GM19372 (cell line): ENCODE results near the gene CLTCL1.

Experiments
- ATAC-seq: cut with Tn5 transposase; IDR thresholded peaks from one replicate; pipeline ENCODE4 v1.9.1; 2021; ENCODE audit warnings: mild to moderate bottlenecking, low read depth, moderate library complexity; ENCODE audit not compliant: unreplicated experiment

The CLTCL1 gene

DNA sequence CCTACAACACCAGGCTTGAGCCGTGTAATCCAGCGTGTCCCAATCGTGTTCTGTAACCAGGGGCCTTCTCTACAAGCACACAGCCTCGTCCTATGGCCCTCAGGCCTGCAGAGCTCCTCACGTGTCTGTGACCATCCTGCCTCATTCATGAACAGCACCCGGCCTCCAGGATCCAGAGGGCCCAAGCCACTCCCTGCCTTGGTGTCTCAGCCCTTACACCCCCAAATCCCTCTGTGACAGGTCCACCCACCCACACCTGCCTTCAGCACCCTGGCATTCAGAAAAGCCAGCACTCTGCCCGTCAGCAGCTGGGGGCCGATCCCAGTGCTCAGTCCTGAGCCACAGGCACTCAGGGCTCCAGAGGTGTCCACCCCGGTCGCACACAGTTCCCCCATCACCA is 154.6 kb downstream of the CLTCL1 start:
- no peak for ATAC-seq

DNA sequence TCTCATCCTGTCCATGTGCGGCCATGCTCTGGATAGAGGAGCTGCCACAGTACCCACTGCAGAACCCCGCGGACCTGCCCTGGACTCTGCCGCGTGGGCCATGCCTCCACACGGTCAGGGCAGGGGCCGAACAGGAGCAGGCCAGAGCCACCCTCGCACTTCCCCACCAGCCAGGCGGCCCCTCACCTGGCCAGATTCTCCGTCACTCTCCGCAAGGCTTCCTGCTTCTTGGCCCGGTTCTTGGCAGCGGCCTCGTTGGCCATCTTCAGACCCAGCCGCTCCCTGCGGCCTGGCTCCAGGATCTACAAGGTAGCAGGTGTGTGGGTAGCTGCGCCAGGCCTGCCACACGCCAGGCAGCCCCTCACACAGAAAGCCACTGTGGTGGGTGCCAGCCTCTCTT is 156.6 kb downstream of the CLTCL1 start:
- no peak for ATAC-seq

DNA sequence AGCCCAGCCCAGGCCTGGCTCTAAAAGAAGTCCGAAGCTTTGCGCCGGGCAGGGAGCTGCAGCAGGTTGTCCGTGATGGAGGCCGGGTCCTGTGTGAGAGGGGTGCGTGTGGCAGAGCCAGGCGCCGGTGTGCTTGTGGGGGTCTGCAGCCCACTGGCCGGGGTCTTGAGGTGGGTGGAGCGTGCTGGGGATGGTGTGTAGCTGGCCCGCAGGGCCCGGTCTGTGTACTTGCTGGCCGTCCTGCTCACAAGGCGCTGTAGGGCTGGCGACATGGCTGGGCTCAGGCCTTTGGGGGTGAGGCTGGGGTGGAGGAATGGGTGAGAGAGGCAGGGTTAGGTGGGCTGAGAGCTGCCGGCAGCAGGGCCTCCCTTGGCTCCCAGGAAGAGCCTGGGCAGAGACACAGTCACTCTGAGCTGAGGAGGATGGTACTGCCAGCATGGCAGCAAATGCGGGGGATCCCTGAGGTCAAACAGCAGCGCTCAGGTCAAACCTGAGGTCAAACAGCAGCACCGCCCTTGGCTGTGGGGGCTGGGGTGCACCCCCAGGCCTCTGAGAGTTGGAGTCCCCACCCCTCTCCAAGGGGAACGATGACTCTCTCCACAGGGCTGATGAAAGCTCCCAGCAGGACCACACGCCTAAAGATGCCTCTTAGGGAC is 157.2 kb downstream of the CLTCL1 start:
- ATAC-seq: no peak

DNA sequence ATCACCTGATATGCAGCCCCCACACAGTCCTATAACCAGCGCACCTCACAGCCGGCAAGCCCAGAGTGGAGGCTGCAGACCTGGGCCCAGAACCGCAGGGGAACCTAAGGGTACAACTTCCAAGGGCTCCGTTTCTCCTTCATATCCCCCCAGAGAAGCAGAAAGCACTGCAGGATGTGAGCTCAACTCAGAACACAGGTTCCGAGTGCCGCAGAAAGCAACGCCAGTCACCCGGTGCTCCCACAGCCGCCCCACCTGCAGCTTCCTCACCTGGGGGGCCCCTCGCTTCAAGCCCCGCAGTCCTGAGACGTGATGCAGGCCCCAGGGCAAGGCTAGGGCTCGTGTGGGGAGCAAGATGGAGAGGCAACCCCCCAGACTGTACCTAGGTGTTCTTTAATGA is 158.0 kb downstream of the CLTCL1 start:
- ATAC-seq: no peak

DNA sequence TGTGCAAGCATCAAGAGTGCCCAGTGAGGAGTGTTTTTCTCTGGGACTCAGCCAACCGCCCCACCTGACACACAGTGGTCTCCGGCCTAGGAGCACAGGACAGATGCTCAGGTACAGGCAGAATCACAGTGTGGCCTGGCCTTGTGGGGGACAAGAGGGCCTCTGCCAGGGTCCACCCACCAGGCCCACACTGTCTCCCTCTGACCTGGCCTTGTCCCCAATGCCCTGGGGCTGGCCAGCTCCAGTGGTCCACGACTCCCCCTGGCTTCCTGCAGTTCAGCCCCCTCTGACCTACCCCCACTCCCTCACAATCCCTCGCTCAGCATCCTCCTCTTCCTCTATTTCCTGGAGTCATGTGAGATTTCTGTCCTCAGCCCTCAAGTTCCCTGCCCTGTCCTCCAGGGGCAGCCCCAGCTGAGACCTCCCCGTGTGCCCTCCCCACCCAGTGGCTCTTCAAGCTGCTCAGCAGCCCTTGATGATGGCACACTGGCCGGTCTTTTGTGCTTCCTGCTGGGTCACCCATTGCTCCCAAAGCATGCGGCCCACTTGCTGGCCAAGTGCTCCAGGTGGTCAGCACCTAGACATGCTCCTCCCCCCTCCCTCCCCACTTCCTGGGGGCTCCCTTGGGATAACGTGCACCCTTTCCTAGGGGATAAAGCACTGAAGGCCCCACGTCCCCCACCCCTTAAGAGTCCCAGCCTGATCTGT is 158.7 kb downstream of the CLTCL1 start:
- no peak for ATAC-seq

DNA sequence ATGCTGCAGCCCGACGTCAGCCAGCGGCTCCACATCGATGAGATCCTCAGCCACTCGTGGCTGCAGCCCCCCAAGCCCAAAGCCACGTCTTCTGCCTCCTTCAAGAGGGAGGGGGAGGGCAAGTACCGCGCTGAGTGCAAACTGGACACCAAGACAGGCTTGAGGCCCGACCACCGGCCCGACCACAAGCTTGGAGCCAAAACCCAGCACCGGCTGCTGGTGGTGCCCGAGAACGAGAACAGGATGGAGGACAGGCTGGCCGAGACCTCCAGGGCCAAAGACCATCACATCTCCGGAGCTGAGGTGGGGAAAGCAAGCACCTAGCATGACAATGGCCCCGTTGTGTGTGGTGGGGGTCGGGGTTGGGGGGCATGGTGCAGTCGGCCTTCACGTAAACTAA is 159.4 kb downstream of the CLTCL1 start:
- no peak for ATAC-seq

DNA sequence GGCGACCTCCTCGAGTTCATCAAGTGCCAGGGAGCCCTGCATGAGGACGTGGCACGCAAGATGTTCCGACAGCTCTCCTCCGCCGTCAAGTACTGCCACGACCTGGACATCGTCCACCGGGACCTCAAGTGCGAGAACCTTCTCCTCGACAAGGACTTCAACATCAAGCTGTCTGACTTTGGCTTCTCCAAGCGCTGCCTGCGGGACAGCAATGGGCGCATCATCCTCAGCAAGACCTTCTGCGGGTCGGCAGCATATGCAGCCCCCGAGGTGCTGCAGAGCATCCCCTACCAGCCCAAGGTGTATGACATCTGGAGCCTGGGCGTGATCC is 159.9 kb downstream of the CLTCL1 start:
- no peak for ATAC-seq

DNA sequence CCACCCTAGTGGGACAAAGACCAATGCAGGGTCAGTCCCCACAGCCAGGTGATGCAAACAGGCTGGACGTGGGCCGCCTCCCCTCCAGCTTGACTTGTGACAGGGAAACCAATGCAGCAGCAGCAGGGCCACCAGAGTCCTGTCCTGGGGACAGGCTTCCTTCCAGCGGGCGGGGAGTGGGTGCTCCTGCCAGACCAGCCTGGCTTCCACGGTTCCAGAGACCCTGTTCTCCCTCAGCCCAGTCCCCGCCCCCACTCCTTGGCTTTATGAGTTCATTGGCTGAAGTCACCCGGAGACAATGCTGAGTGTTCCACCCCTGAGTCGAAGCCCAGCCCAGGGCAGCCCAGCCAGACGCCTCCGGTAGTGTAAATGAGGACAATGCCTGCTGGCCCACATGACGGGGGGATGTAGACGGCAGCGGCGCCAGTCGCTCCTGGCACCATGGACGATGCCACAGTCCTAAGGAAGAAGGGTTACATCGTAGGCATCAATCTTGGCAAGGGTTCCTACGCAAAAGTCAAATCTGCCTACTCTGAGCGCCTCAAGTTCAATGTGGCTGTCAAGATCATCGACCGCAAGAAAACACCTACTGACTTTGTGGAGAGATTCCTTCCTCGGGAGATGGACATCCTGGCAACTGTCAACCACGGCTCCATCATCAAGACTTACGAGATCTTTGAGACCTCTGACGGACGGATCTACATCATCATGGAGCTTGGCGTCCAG is 160.4 kb downstream of the CLTCL1 start, which contains the start of gene TSSK2:
TSS of gene TSSK2 (plus strand) at position 350 of the 726 bp plus-strand sequence. CDS start at position 442, 92 bp downstream.
- ATAC-seq: no peak

DNA sequence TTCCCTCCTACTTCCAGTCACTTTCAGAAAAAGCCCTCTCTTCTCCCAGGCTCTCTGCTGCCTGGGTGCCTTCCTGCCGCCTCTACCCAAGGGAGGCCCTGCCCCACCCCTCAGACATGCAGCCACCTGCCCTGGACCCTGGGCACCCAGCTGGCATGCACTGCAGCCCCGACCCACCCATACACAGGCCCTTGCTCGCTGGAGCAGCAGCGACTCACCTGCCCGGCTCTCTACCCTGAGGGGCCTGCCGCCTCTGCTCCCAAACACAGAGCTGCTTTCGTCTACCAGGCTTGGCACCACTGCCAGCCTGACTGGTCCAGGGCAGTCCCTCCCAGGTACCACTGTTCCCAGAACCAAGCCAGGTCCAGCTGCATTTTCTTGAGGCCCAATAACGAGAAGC is 161.6 kb downstream of the CLTCL1 start:
- no peak for ATAC-seq
